HepG2 (cell line): ENCODE measurements around the gene NOTCH4.

Experiments
- ATF7 ChIP-seq, 2 experiments: fragments of 450-650 bp in 1 of 2; sonication (generic) in 1 of 2; formaldehyde crosslinking in 1 of 2; IDR thresholded peaks; 2 replicates each; pipeline versions ENCODE4 v1.4.0 to v1.6.1; 2016 to 2020; ENCODE audit warnings: antibody characterized with exemption in 1 of 2, mild to moderate bottlenecking in 1 of 2, missing genetic modification reagents in 1 of 2
- EZH2 ChIP-seq: conservative IDR thresholded peaks from 2 replicates; pipeline ENCODE4 v1.6.1; 2012; ENCODE audit warnings: mild to moderate bottlenecking, low read depth, low read length, moderate library complexity
- TF ChIP-seq, protein P1 (sequence below): IDR thresholded peaks from 2 replicates; pipeline ENCODE4 v1.6.1; 2016; ENCODE audit warnings: missing compliant biosample characterization, missing genetic modification reagents, borderline replicate concordance

DNA sequence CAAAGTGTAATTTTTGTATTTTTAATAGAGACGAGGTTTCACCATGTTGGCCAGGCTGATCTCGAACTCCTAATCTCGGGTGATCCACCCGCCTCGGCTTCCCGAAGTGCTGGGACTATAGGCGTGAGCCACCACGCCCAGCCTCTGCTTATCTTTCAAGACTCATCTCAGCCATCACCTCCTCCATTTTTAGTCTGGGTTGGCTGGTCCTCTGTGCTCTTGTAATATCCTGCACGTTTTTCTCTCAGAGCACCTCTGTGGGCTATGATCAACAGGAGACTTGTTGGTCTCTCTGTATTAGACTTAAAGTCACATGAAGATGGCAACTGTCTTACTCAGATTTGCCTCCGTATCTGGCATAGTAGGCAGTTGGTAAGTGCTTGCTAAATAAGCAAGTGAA lies 7.6 kb downstream of the NOTCH4 start:
- TF ChIP-seq ATF7 (IDR thresholded peaks at IDR 0.05) (no peak), ATF7 (CRISPR knock-in tag; IDR thresholded peaks at IDR 0.05) (no peak), EZH2 (no peak)
- TF ChIP-seq, protein P1, sequence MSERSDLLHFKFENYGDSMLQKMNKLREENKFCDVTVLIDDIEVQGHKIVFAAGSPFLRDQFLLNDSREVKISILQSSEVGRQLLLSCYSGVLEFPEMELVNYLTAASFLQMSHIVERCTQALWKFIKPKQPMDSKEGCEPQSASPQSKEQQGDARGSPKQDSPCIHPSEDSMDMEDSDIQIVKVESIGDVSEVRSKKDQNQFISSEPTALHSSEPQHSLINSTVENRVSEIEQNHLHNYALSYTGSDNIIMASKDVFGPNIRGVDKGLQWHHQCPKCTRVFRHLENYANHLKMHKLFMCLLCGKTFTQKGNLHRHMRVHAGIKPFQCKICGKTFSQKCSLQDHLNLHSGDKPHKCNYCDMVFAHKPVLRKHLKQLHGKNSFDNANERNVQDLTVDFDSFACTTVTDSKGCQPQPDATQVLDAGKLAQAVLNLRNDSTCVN: no peak
